HG02798 (cell line): Measurements from ENCODE around the gene BTBD16.

ENCODE experiments used
- ATAC-seq: cut with Tn5 transposase; IDR thresholded peaks from one replicate; pipeline ENCODE4 v1.9.1; 2021; ENCODE audit warnings: mild to moderate bottlenecking; ENCODE audit not compliant: unreplicated experiment, poor library complexity

The BTBD16 gene

GRCh38 chr10:122271076-122271475 lies at the start of gene BTBD16:
TSS of gene BTBD16 (plus strand) at chr10:122271296. CDS start at chr10:122275082, 3,786 bp downstream.
- no peak for ATAC-seq

DNA sequence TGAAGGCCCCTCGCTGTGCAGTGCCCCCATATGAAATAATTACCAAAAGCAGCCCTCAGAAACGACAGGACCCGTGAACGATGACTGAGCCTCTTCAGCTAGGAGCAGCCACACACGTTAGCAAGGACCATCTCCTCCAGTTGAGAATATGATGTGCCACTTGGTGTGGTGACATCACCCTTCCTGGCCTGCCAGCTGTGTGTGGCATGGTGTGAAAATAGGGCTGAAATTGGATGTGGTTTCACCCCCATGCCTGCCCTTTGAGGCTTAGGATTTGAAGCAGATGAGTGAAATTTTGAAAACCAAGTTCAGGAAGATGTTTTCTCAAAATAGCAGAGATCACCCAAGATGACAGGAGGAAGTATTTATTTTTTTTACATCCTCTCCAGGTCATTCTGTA lies 49.1 kb upstream of the BTBD16 start:
- ATAC-seq, result no peak

GRCh38 chr10:122222638-122223037 lies 48.5 kb upstream of the BTBD16 start:
- ATAC-seq, result no peak

GRCh38 chr10:122224159-122224558 lies 46.9 kb upstream of the BTBD16 start:
- ATAC-seq, result no peak

GRCh38 chr10:122225330-122225729 lies 45.8 kb upstream of the BTBD16 start:
- no peak for ATAC-seq

GRCh38 chr10:122227754-122228153 lies 43.3 kb upstream of the BTBD16 start:
- no peak for ATAC-seq

DNA sequence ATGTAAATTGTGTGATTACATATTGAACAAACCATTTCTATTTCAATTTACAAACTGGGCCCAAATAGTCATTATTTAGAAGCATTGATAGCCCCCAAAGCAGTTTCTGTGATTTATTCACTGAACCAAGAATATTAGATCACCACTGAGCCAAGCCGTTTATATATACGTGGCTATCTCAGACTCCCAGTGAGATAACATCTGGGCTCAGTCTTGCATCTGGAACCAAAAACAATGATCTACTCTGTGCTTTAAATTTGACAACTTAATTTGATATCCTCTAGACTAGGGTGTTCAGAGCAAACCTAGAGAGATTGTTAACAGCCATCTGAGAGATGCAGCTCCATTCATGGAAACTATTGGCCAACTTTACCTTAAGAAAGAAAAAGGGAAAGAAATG lies 41.4 kb upstream of the BTBD16 start:
- no peak for ATAC-seq

DNA sequence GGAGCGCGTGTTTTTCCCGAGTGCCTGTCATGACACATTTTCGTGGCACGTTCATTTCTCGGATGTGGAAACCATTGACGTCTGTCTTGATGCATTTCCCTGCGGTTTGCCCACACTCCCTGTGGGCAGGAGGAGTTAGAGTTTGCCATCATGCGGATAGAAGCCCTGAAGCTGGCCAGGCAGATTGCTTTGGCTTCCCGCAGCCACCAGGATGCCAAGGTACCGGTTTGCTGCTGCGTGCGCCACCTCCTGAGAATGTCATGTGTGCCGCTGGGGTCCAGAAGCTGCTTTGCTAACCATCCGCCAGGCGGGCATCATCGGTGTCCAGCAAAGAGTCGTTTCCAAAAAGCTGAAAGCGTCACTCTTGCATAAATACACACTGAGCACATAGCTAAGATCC lies 40.9 kb upstream of the BTBD16 start:
- no peak for ATAC-seq

- no peak for ATAC-seq
Measured at GRCh38 chr10:122232769-122233168, 38.3 kb upstream of the BTBD16 start.

GRCh38 chr10:122233857-122234348 lies 37.2 kb upstream of the BTBD16 start:
- ATAC-seq, result no peak

DNA sequence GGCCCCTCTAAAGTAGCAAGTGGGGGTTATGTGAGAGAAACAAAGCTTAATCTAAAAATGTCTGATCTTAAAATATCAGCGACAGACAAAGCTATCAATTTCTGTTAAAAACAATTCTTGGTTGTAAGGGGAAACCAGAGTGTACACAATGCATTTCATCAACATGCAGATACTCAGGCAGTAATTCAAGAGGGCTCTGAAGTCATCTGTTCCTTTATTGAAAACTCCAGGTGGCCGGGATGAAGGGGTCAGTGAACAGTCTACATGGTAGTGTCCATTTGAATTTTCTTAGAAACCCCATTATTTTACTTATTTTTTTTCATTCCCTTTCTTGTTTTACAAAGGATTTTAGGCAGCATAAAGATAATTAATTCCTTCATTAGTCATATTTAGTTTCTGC lies 36.7 kb upstream of the BTBD16 start:
- no peak for ATAC-seq

- ATAC-seq, result no peak
Measured at GRCh38 chr10:122236690-122237306, 34.3 kb upstream of the BTBD16 start.

GRCh38 chr10:122237331-122237990 lies 33.6 kb upstream of the BTBD16 start:
- ATAC-seq, result no peak

- ATAC-seq, result no peak
Measured at GRCh38 chr10:122239578-122240257, 31.4 kb upstream of the BTBD16 start.

DNA sequence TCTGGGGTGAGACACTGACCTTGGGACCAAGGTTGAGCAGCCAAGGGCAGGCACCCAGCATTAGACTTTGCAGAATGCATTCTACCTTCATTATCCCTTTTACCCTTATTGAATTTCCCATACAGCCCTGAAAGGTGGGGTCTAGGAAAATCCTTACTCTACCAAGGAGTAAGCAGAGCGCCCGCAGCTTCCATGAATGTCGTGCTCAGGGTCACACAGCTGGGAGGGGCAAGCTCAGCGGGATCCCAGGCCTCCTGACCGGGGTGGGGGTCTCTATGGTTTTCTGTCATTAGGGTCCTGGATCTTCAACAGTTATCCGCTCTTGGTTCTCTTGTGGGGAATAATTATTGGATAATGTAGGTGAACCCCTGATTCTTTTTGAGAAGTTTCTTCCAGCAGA lies 30.7 kb upstream of the BTBD16 start:
- no peak for ATAC-seq

GRCh38 chr10:122241836-122242235 lies 29.3 kb upstream of the BTBD16 start:
- ATAC-seq, result no peak

DNA sequence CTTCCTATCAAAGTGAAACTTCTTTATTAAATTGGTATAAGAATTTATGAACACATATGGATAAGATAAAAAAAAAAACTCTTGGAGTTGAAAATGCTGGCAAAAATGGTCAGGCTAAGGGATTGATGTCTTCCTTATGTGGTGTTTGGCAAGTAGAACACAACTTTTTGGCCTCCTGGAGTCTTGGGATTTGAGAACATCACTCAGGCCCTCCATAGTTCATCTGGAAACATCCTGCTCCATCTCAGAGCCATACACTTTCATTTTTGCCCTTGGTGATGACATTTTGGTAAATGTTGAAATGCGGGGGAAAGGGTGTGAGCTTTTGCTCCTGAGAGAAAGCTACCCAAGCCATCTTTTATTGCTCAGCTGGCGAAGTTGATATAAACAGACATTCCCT lies 27.5 kb upstream of the BTBD16 start:
- ATAC-seq, result no peak

DNA sequence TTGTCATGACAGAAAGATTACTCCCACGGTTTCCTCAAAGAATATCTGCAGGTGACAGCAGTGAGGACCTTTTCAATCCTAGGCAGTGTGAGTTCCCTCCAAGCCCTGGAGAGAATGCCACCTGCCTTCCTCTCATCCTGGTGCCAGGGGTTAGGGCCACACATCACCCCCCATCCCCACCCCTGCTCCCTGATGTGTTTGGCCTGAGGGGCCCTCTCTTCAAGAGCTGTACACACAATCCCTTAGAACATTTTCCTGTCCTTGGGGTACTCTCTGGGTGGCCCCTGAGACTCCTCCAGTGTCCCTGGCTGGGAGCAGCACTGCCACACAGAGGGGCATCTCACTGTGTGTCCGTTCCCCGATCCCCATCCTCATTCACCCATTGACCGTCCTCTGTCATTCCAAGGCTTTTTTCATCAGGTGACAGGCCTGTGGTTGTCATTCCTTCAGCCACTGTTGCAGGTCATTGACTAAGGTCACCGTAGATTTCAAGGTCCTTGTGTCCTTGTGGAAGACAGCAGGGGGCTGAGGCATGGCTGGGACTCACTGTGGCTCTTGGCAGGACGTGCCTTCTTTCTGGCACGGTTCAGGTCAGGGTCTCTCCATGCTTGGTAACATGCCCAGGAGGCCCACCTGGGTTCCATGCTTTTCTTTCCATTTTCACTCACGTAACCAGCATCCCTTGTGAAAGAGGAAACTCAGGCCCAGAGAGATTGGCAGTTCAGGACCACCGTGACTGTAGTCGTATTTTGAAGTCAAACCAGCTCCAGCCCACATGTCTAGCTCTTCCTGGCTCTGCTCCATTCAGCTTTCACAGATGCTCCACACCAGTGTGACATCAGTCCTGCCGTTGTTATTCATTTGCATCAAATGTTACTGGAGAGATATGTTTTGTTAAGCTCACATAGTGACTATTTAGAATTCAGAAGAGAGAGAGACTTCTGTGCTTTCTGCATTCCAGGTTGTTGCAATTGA lies 26.8 kb upstream of the BTBD16 start:
- no peak for ATAC-seq

GRCh38 chr10:122245136-122245535 lies 26.0 kb upstream of the BTBD16 start:
- no peak for ATAC-seq

GRCh38 chr10:122245897-122246296 lies 25.2 kb upstream of the BTBD16 start:
- ATAC-seq, result no peak
